Fibroblast of mammary gland (primary cell): ENCODE measurements around the gene AK2.

Experiments
- DNase-seq: peaks from one replicate; pipeline ENCODE4 v3.0.0-alpha.2; 2010; ENCODE audit warnings: low read depth
- H3K4me3 ChIP-seq: 2 replicates; pipeline ENCODE4 v1.5.1; 2011; ENCODE audit warnings: low read depth, mild to moderate bottlenecking, low read length, moderate library complexity; ENCODE audit not compliant: control insufficient read depth
- TF ChIP-seq, protein P1 (sequence below): conservative IDR thresholded peaks from 2 replicates; pipeline ENCODE4 v1.5.1; 2011; ENCODE audit warnings: low read depth, low read length, inconsistent platforms; ENCODE audit not compliant: control insufficient read depth, insufficient read depth

The AK2 gene

DNA sequence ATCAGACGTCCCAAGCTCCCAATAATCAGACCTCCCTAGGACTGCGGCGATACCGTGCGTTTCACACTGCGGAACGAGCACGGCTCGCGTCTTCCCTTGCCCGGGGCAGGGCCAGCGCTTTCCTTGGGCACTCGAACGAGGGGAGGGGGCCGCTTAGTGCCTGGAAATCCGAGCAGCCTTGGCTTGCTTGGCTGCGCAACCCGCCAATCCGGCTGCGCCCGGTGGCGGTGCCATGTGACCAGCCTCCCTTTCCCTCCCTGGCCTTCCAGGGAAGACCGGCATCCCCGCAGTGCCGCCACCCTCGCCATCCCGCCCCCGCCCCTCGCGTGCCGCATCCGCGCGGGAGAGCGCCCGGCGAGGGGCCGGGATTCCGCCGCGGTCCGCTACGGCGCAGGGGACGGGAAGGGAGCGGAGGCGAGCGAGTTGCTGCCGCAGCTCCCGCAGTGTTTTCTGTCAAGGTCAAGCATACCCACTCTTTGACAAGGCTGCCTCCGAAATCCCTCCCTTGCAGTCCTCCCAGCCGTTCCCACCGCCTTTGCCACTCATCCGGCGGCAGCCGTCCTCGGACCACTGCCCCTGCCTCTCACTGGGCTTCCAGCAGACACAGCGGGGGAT, 63.8 kb downstream of the AK2 start:
- DNase-seq: no peak
- H3K4me3 ChIP-seq: peak overlapping the region; percentile 49
- TF ChIP-seq, protein P1, sequence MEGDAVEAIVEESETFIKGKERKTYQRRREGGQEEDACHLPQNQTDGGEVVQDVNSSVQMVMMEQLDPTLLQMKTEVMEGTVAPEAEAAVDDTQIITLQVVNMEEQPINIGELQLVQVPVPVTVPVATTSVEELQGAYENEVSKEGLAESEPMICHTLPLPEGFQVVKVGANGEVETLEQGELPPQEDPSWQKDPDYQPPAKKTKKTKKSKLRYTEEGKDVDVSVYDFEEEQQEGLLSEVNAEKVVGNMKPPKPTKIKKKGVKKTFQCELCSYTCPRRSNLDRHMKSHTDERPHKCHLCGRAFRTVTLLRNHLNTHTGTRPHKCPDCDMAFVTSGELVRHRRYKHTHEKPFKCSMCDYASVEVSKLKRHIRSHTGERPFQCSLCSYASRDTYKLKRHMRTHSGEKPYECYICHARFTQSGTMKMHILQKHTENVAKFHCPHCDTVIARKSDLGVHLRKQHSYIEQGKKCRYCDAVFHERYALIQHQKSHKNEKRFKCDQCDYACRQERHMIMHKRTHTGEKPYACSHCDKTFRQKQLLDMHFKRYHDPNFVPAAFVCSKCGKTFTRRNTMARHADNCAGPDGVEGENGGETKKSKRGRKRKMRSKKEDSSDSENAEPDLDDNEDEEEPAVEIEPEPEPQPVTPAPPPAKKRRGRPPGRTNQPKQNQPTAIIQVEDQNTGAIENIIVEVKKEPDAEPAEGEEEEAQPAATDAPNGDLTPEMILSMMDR: no peak

DNA sequence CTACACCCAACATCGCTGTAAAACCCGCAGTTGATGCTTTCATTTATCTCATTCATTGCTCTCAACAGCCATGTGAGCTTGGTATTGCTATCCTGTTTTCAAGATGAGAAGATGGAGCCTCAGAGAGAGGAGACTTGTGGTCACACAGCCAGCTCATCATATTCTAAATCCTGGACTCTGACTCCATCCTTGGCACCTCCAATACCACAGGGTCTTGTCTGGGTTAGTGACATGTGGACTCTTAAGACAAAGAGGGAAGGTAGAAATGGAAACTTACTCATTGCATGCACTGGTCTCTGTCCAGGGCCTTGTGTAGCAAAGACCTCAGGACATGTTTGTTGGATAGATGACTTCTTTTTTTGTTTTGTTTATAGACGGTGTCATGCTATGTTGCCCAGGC, 65.1 kb downstream of the AK2 start:
- TF ChIP-seq, protein P1: no peak
- no peak for DNase-seq
- H3K4me3 ChIP-seq: no peak overlapping the region

DNA sequence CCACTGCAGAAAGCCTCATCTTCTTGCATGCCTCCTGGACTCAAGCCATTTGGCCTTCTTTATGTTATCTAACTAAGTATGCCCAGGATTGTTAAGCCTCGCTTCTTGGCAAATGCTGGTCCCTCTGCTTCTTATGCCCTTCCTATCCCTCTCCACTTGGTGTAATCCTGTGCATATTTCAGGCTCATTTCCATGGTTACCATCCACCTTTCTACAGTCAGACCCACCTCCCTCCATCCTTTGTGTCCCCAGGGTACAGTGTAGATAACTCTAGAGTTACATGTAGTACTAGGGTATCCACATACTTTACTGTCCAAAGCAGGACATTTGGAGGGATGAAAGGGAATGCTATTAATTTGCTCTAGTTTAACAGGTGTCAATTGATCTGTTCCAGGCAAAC, 65.5 kb downstream of the AK2 start:
- H3K4me3 ChIP-seq: no peak overlapping the region
- no peak for DNase-seq
- TF ChIP-seq, protein P1: no peak

DNA sequence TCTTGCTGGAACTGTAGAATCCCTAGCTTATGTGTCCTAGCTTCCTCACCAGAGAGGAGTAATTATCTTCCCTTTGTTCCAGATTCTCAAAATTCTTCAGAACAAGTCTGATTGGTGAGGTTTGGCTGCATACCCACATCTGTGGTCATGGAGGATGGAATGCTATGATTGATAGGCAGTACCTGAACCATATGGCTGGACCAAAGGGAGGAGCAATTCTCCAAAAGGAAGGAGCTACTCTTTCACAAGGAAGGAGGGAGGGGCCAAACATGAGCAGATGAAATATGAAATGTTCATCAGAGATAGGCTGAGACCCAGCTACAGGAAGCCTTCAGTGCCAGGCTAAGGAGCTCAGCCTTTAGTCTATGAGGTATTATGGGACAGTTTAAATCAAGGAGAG, 67.1 kb downstream of the AK2 start:
- peak; percentile 56 for DNase-seq
- TF ChIP-seq, protein P1: no peak
- H3K4me3 ChIP-seq: no peak overlapping the region

DNA sequence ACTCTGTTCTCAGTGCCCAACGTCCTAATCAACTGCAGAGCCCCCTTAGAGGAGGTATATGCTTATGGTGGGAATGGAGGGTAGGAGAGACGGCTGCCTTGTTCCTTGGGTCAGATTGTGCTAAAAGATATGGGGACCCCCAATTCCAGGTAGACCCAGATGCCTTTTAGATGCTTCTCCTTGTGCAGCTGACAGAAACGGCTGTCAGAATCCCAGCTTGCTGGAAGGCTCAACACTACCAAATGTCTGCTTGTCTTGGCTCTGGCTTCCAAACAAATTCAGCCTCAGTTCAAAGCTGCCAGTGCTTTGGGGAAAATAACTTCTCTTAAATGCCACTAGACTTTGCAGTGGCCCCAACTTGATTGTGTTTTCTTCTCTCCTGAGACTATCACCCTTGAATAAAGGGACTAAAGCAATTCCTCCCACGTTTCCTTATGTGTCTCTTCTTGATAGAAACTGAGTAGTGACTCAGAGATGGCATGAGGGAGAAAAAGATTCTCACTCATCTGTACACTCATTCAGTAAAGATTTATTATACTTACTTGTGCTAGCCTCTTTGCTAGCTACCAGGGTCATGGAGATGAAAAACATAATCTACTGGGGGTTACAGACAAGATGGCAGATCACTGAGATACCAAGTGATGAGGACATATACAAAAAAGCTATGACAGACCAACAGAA, 68.7 kb downstream of the AK2 start:
- DNase-seq: peak; percentile 76
- H3K4me3 ChIP-seq: no peak overlapping the region
- TF ChIP-seq, protein P1: no peak

DNA sequence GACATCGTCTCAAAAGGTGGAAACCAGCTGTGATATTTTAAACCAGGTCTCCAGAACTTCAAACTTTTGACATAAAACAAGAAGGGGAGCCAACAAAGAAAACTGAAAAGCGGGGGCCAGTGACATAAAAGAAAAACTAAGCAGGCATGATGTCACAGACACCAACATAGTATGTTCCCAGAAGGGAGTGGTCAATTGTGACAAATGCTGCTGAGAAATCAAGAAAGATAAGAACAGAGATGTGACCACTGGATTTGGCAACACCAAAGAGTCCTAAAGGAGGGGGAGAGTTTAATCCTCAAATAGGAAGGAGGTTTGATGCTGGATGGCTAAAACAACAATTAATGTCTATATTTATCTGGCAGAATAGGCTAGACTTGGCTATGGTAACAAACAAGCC, 69.8 kb downstream of the AK2 start:
- no peak for DNase-seq
- H3K4me3 ChIP-seq: no peak overlapping the region
- TF ChIP-seq, protein P1: no peak
